Measurements from ENCODE around the gene HACD2. TPM values are rescaled to one million over a fixed set of nuclear protein-coding genes. Genes with fewer than 3 reads are reported as not detected.

Gene HACD2
- total RNA-seq (9.6 TPM), polyA plus RNA-seq (ENCODE audit: insufficient read depth in 1 of 8, insufficient read length in 8 of 8, low replicate concordance in 1 of 8) (10 to 100 TPM; 11.1 to 16.1 (median 12.9) TPM)
- long read RNA-seq, donor 1, full-length matches to known transcripts = 4 of 4 reads
- long read RNA-seq, donor 1, partial matches to known transcripts = 0 of 4 reads
- long read RNA-seq, donor 1, other reads (novel, unspliced or antisense) = 0 of 4 reads
- long read RNA-seq, donor 2, full-length matches to known transcripts = 3 of 3 reads
- long read RNA-seq, donor 2, partial matches to known transcripts = 0 of 3 reads
- long read RNA-seq, donor 2, other reads (novel, unspliced or antisense) = 0 of 3 reads
- long read RNA-seq, donor 3, full-length matches to known transcripts = 2 of 2 reads
- long read RNA-seq, donor 3, partial matches to known transcripts = 0 of 2 reads
- long read RNA-seq, donor 3, other reads (novel, unspliced or antisense) = 0 of 2 reads
- long read RNA-seq, donor 4, full-length matches to known transcripts = 3 of 3 reads
- long read RNA-seq, donor 4, partial matches to known transcripts = 0 of 3 reads
- long read RNA-seq, donor 4, other reads (novel, unspliced or antisense) = 0 of 3 reads
- long read RNA-seq, donor 5, full-length matches to known transcripts = 6 of 6 reads
- long read RNA-seq, donor 5, partial matches to known transcripts = 0 of 6 reads
- long read RNA-seq, donor 5, other reads (novel, unspliced or antisense) = 0 of 6 reads
- long read RNA-seq, donor 6, full-length matches to known transcripts = 4 of 4 reads
- long read RNA-seq, donor 6, partial matches to known transcripts = 0 of 4 reads
- long read RNA-seq, donor 6, other reads (novel, unspliced or antisense) = 0 of 4 reads
- long read RNA-seq, donor 7, full-length matches to known transcripts = 2 of 2 reads
- long read RNA-seq, donor 7, partial matches to known transcripts = 0 of 2 reads
- long read RNA-seq, donor 7, other reads (novel, unspliced or antisense) = 0 of 2 reads
- long read RNA-seq, donor 8, full-length matches to known transcripts = 3 of 3 reads
- long read RNA-seq, donor 8, partial matches to known transcripts = 0 of 3 reads
- long read RNA-seq, donor 8, other reads (novel, unspliced or antisense) = 0 of 3 reads
- long read RNA-seq, donor 9, full-length matches to known transcripts = 2 of 2 reads
- long read RNA-seq, donor 9, partial matches to known transcripts = 0 of 2 reads
- long read RNA-seq, donor 9, other reads (novel, unspliced or antisense) = 0 of 2 reads
- long read RNA-seq, donor 10, full-length matches to known transcripts = 3 of 3 reads
- long read RNA-seq, donor 10, partial matches to known transcripts = 0 of 3 reads
- long read RNA-seq, donor 10, other reads (novel, unspliced or antisense) = 0 of 3 reads
- long read RNA-seq, donor 11, full-length matches to known transcripts = 5 of 5 reads
- long read RNA-seq, donor 11, partial matches to known transcripts = 0 of 5 reads
- long read RNA-seq, donor 11, other reads (novel, unspliced or antisense) = 0 of 5 reads

- no peaks in the 10 kb centered on the region for H3K27me3 ChIP-seq (ENCODE audit: control insufficient read depth, insufficient read depth, low read length)
Measured at GRCh38 chr3:123584988-123585937, at the start of gene HACD2. HACD2 (minus strand) TSS chr3:123585053; CDS start chr3:123585027, 26 bp downstream.

DNA sequence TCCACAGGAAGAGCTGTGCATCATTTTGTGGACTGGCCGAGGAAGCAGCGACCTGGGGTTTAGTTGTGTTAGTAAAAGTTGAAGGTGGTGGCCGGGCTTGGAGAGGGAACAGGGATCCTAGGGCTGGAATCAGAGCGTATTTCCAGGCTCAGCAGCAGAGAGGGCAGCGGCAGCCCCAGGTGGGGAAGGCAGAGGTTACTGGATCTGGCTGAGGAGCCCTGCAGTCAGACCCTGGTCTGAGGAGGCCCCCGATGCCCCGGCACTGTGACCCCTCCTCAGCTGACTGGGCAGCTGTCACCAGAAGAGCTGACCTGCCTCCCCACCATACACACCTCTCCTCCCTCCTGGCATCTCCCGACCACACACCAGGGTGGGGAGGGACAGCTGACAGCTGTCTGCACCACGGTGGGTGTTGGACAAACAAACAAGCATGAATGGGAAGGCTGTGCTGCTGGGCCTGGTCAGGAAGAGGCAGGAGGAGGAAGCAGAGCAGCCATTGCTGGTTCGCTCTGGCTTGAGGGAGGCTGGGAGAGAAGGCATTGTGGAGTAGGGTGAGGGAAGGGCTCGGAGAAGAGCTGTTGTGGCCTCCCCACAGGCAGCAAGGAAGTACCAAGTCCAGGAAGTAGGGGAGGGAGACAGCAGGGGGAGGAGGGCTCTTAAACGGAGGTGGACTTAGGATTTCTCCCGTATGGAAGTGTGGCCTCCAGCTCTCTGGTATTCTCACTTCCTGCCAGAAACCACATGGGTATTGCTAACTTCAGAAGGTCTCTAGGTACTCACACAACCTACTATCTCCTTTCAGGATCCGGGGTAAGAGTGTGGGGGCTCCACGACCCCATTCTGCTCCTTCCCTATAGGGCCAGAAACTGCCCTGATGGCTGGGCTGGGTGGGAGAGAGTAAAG, 49.5 kb upstream of the HACD2 start:
- WGBS (ENCODE audit: insufficient coverage) = 70% methylated on average over 8 of the region's 15 CpGs
- no peaks in the 10 kb centered on the region for H3K27me3 ChIP-seq (ENCODE audit: control insufficient read depth, insufficient read depth, low read length)
- no peaks in the 10 kb centered on the region for H3K9me3 ChIP-seq (replicated peaks; ENCODE audit: control insufficient read depth, low read depth, low read length)
- peak; percentile 49 for DNase-seq
- peaks cover 9% of the 10 kb centered on the region for H3K36me3 ChIP-seq (ENCODE audit: control insufficient read depth, insufficient read depth, low read length)
- H3K4me1 ChIP-seq (ENCODE audit: control insufficient read depth, insufficient read depth, low read length) = peaks cover 48% of the 10 kb centered on the region
- no peak overlapping the region for H3K4me3 ChIP-seq (ENCODE audit: low read length)
- H3K27ac ChIP-seq (ENCODE audit: low read length) = peak overlapping the region; percentile 74

More at GRCh38 chr3:123584988-123585937, at the start of gene HACD2:
- peak; percentile 99 for DNase-seq
- Histone ChIP-seq H3K9me3 (replicated peaks; ENCODE audit: control insufficient read depth, low read depth, low read length) (peaks cover 2% of the 10 kb centered on the region), H3K4me3 (ENCODE audit: low read length) (peak within 1 kb of the TSS; percentile 96), H3K36me3 (ENCODE audit: control insufficient read depth, insufficient read depth, low read length) (peaks cover 6% of the 10 kb centered on the region), H3K27ac (ENCODE audit: low read length) (peak within 1 kb of the TSS; percentile 99), H3K4me1 (ENCODE audit: control insufficient read depth, insufficient read depth, low read length) (peaks cover 10% of the 10 kb centered on the region)
- WGBS (ENCODE audit: insufficient coverage) = under 1% methylated on average over 49 of the region's 54 CpGs

DNA sequence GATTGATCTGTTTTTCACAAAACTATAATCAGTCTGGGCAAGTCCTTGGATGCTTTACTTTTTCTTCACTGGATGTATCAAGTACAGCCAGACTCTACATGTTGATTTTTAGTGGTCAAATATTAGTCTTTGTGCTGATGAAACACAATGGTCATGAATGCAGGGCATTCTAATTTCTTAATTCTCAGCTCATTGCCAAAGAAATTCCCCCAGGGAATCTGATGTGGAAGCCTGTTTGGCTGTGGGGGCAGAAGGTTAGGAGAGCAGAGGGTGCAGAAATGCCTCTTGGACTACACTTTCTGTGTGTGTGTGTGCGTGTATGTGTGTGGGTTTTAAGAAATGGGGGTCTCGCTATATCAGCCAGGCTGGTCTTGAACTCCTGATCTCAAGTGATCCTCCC, 48.7 kb upstream of the HACD2 start:
- no peak for DNase-seq
- peaks cover 48% of the 10 kb centered on the region for H3K4me1 ChIP-seq (ENCODE audit: control insufficient read depth, insufficient read depth, low read length)
- no peaks in the 10 kb centered on the region for H3K9me3 ChIP-seq (replicated peaks; ENCODE audit: control insufficient read depth, low read depth, low read length)
- no peak overlapping the region for H3K4me3 ChIP-seq (ENCODE audit: low read length)
- peaks cover 9% of the 10 kb centered on the region for H3K36me3 ChIP-seq (ENCODE audit: control insufficient read depth, insufficient read depth, low read length)
- WGBS (ENCODE audit: insufficient coverage) = 100% methylated on average over 2 of the region's 2 CpGs
- no peaks in the 10 kb centered on the region for H3K27me3 ChIP-seq (ENCODE audit: control insufficient read depth, insufficient read depth, low read length)
- H3K27ac ChIP-seq (ENCODE audit: low read length) = no peak overlapping the region

GRCh38 chr3:123632161-123632655, 47.4 kb upstream of the HACD2 start:
- 52% methylated on average over 3 of the region's 6 CpGs for WGBS (ENCODE audit: insufficient coverage)

GRCh38 chr3:123629747-123630047, 44.8 kb upstream of the HACD2 start:
- peaks cover 9% of the 10 kb centered on the region for H3K36me3 ChIP-seq (ENCODE audit: control insufficient read depth, insufficient read depth, low read length)
- WGBS (ENCODE audit: insufficient coverage) = 80% methylated on average over 2 of the region's 4 CpGs
- H3K27ac ChIP-seq (ENCODE audit: low read length) = no peak overlapping the region
- H3K9me3 ChIP-seq (replicated peaks; ENCODE audit: control insufficient read depth, low read depth, low read length) = no peaks in the 10 kb centered on the region
- H3K4me3 ChIP-seq (ENCODE audit: low read length) = no peak overlapping the region
- H3K27me3 ChIP-seq (ENCODE audit: control insufficient read depth, insufficient read depth, low read length) = no peaks in the 10 kb centered on the region
- no peak for DNase-seq
- peaks cover 25% of the 10 kb centered on the region for H3K4me1 ChIP-seq (ENCODE audit: control insufficient read depth, insufficient read depth, low read length)

More at GRCh38 chr3:123632161-123632655, 47.4 kb upstream of the HACD2 start:
- Histone ChIP-seq H3K4me1 (ENCODE audit: control insufficient read depth, insufficient read depth, low read length) (peaks cover 44% of the 10 kb centered on the region), H3K4me3 (ENCODE audit: low read length) (no peak overlapping the region), H3K27me3 (ENCODE audit: control insufficient read depth, insufficient read depth, low read length) (no peaks in the 10 kb centered on the region), H3K9me3 (replicated peaks; ENCODE audit: control insufficient read depth, low read depth, low read length) (no peaks in the 10 kb centered on the region), H3K36me3 (ENCODE audit: control insufficient read depth, insufficient read depth, low read length) (peaks cover 9% of the 10 kb centered on the region), H3K27ac (ENCODE audit: low read length) (no peak overlapping the region)
- peak; percentile 70 for DNase-seq

DNA sequence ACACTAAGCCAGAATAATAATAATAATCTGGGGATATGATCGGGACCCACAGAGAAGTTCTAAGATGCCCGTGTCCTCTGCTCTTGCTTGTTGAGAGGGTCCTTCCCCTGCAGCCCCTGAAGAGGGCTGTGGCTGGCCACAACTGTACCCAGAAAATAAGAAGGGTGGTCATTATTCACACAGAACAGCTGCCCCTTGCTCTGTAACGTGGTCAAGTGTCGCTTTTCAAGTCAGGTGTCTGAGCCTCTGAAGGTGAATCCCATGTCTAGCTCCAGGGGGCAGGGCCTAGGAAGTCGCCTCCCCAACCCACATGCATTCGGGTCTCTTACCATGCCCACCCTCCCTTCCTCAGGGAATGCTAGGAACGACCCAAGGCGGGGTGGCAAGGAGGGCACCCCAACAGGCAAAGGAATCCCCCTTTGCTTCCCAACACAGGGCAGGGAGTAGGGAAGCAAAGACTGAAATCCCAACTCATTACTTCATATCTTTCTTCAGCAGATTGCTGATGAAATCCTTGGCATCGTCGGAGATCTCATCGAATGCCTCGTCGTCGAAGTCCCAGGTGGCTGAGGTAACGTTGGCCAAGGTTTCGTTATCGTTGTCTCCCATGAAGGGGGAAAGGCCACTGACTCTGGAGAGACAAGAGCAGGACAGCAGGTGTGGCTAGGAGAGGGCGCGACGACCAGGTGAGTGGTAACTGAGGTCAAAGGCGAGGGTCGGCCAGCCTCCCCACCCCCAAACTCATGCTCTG, 44.3 kb upstream of the HACD2 start:
- Histone ChIP-seq H3K27me3 (ENCODE audit: control insufficient read depth, insufficient read depth, low read length) (no peaks in the 10 kb centered on the region), H3K36me3 (ENCODE audit: control insufficient read depth, insufficient read depth, low read length) (peaks cover 9% of the 10 kb centered on the region), H3K4me1 (ENCODE audit: control insufficient read depth, insufficient read depth, low read length) (peaks cover 20% of the 10 kb centered on the region), H3K9me3 (replicated peaks; ENCODE audit: control insufficient read depth, low read depth, low read length) (no peaks in the 10 kb centered on the region), H3K4me3 (ENCODE audit: low read length) (no peak overlapping the region), H3K27ac (ENCODE audit: low read length) (no peak overlapping the region)
- 94% methylated on average over 11 of the region's 22 CpGs for WGBS (ENCODE audit: insufficient coverage)
- no peak for DNase-seq

DNA sequence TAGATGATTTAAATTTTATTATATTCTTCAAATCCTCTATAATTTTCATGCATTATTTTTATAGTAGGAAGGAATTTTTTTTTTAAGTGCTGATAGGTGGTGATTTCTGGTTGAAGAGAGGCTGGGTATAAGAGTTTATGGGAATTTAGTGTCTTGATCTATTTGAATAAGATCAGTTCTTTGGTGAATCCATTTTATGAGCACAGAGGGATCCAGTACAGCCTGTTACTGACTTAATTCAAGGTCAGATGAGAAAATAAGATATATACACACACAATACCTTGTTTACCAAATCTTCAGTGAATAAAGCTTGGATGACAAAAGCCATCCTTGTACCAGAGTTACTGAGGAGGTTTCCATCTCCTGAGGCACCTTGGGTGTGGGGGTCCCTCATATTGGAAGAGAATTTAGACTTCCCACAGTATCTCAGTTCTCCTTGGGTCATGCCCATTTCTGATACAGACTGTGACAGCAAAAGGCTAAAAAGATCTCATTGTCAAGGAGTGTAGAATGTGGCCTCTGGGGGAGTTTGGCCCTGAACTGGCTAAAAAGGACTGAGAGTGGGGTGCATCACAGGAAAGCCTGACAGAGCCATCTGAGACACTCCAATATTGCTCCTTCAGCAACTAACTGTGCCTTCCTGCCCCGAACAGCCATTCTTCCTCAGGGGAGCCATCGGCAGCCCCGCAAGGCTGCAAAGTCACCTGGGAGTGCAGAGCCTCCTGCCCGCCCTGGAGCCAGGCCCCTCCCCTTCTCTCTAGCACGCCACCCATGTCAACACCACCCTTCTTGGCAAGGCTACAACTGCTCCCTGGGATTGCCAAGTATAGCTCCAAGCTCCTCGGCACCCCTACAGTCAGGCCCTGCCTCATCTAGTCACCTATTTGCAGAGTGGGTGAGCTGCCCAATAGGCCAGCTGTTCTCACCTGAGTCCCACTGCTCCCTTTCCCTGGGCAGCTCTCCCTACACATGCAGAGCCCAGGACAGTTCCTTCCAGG, 43.1 kb upstream of the HACD2 start:
- WGBS (ENCODE audit: insufficient coverage) = 76% methylated on average over 6 of the region's 6 CpGs
- Histone ChIP-seq H3K9me3 (replicated peaks; ENCODE audit: control insufficient read depth, low read depth, low read length) (no peaks in the 10 kb centered on the region), H3K4me1 (ENCODE audit: control insufficient read depth, insufficient read depth, low read length) (peaks cover 10% of the 10 kb centered on the region), H3K27ac (ENCODE audit: low read length) (no peak overlapping the region), H3K4me3 (ENCODE audit: low read length) (no peak overlapping the region), H3K27me3 (ENCODE audit: control insufficient read depth, insufficient read depth, low read length) (no peaks in the 10 kb centered on the region), H3K36me3 (ENCODE audit: control insufficient read depth, insufficient read depth, low read length) (peaks cover 9% of the 10 kb centered on the region)
- no peak for DNase-seq
